NCI-H226 (cell line): ENCODE measurements around the gene EXOSC10.
"Not testable (repeated sequence)": the region's sequence is repeated elsewhere in the genome, so short reads cannot be mapped to it uniquely, and the experiment has no call there.

Experiments used
- DNase-seq: peaks from one replicate; pipeline ENCODE4 v3.0.0-alpha.2; 2015

Gene EXOSC10

GRCh38 chr1:11107599-11107998 is 7.9 kb upstream of the EXOSC10 start:
- DNase-seq = no peak

GRCh38 chr1:11105586-11105985 is 5.9 kb upstream of the EXOSC10 start:
- no peak for DNase-seq

- no peak for DNase-seq
Observed at GRCh38 chr1:11101347-11101746, 1.7 kb upstream of the EXOSC10 start.

- not testable (repeated sequence) for DNase-seq
Observed at GRCh38 chr1:11100806-11101205, 1.1 kb upstream of the EXOSC10 start.

GRCh38 chr1:11100149-11100493 is 452 bp upstream of the EXOSC10 start:
- DNase-seq = no peak

- no peak for DNase-seq
Observed at GRCh38 chr1:11098931-11099309, 749 bp downstream of the EXOSC10 start.

GRCh38 chr1:11083784-11084183 is 15.9 kb downstream of the EXOSC10 start:
- DNase-seq = not testable (repeated sequence)

- no peak for DNase-seq
Observed at GRCh38 chr1:11080931-11081330, 18.7 kb downstream of the EXOSC10 start.

- no peak for DNase-seq
Observed at GRCh38 chr1:11078631-11079030, 21.0 kb downstream of the EXOSC10 start.

- not testable (repeated sequence) for DNase-seq
Observed at GRCh38 chr1:11073398-11073797, 26.3 kb downstream of the EXOSC10 start.

GRCh38 chr1:11072216-11072917 is 27.3 kb downstream of the EXOSC10 start:
- no peak for DNase-seq

GRCh38 chr1:11071463-11072215 is 28.0 kb downstream of the EXOSC10 start:
- no peak for DNase-seq

- DNase-seq = no peak
Observed at GRCh38 chr1:11070876-11071275, 28.8 kb downstream of the EXOSC10 start.

GRCh38 chr1:11068600-11069473 is 30.8 kb downstream of the EXOSC10 start:
- no peak for DNase-seq

- no peak for DNase-seq
Observed at GRCh38 chr1:11067716-11068599, 31.7 kb downstream of the EXOSC10 start.

GRCh38 chr1:11065796-11066195 is 33.9 kb downstream of the EXOSC10 start:
- DNase-seq = no peak

- no peak for DNase-seq
Observed at GRCh38 chr1:11064942-11065341, 34.7 kb downstream of the EXOSC10 start.

- not testable (repeated sequence) for DNase-seq
Observed at GRCh38 chr1:11063937-11064537, 35.6 kb downstream of the EXOSC10 start.

GRCh38 chr1:11062965-11063401 is 36.7 kb downstream of the EXOSC10 start:
- no peak for DNase-seq

GRCh38 chr1:11061652-11062365 is 37.9 kb downstream of the EXOSC10 start:
- no peak for DNase-seq
